T-helper 2 cell treated with Interferon-gamma antibody and Interleukin-4, amounts not matched to agents 5 μg/mL and 100 μg/mL, for 36 hours (primary cell): ENCODE data around the gene SELENOM.
"Not testable (repeated sequence)": the region's sequence is repeated elsewhere in the genome, so short reads cannot be mapped to it uniquely, and the experiment has no call there.

Source experiments
- DNase-seq: peaks from one replicate; pipeline ENCODE4 v3.0.0; 2021; ENCODE audit warnings: low spot score
- H3K27ac Mint-ChIP-seq: one replicate; pipeline ENCODE4 v1.8.0; 2021; ENCODE audit warnings: mild to moderate bottlenecking, mixed read lengths
- H3K27me3 Mint-ChIP-seq: one replicate; pipeline ENCODE4 v1.8.0; 2021; ENCODE audit warnings: low read depth, mixed read lengths
- H3K36me3 Mint-ChIP-seq: one replicate; pipeline ENCODE4 v1.8.0; 2021; ENCODE audit warnings: low read depth, mixed read lengths
- H3K4me1 Mint-ChIP-seq: one replicate; pipeline ENCODE4 v1.8.0; 2021; ENCODE audit warnings: low read depth, mixed read lengths
- H3K4me3 Mint-ChIP-seq: one replicate; pipeline ENCODE4 v1.8.0; 2022; ENCODE audit warnings: mild to moderate bottlenecking, moderate library complexity, mixed read lengths
- H3K9me3 Mint-ChIP-seq: one replicate; pipeline ENCODE4 v1.8.0; 2021; ENCODE audit warnings: mixed read lengths

The SELENOM gene

DNA sequence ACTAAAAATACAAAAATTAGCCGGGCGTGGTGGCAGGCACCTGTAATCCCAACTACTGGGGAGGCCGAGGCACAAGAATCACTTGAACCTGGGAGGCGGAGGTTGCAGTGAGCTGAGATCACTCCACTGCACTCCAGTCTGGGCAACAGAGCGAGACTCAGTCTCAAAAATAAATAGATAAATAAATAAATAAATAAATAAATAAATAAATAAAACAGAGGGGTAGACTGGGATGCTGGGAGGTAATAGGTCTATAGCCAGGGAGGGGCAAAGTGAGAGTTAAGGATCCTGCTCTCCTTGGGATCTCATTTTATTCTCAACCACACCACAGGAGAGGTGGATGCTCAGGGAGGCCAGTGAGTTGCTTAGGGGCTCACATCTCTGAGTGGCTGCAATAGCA is 9.8 kb downstream of the SELENOM start:
- DNase-seq = not testable (repeated sequence)

DNA sequence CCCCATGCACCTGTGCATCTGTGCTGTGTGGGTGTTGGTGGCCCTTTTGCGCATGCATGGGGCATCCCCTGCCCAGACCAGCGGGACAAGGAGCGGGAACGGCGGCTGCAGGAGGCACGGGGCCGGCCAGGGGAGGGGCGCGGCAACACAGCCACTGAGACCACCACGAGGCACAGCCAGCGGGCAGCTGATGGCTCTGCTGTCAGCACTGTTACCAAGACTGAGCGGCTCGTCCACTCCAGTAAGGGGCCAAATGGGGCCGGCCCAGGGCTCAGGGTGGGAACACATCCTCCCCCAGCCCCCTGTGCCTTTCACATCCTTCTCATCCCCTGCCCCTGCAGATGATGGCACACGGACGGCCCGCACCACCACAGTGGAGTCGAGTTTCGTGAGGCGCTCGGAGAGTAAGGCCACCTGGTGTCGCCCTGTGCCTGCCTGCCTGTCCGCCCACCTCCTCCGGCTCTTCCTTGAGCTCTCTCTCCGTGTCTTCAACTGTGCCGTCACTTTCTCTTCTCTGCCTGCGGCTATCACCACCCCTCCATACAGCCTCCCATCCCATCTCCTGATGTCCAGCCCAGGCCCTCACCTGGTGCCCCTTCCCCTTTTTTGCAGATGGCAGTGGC is 10.6 kb downstream of the SELENOM start:
- no peaks in the 10 kb centered on the region for H3K4me1 Mint-ChIP-seq
- no peak for DNase-seq
- no peak overlapping the region for H3K4me3 Mint-ChIP-seq
- H3K27me3 Mint-ChIP-seq = no peaks in the 10 kb centered on the region
- no peak overlapping the region for H3K27ac Mint-ChIP-seq
- H3K36me3 Mint-ChIP-seq = peaks cover 15% of the 10 kb centered on the region
- H3K9me3 Mint-ChIP-seq = no peaks in the 10 kb centered on the region

More for the DNA sequence above, 9.8 kb downstream of the SELENOM start:
- H3K27me3 Mint-ChIP-seq, H3K9me3 Mint-ChIP-seq, H3K4me3 Mint-ChIP-seq, H3K4me1 Mint-ChIP-seq, H3K27ac Mint-ChIP-seq: not testable (repeated sequence)
- peaks cover 12% of the 10 kb centered on the region for H3K36me3 Mint-ChIP-seq

DNA sequence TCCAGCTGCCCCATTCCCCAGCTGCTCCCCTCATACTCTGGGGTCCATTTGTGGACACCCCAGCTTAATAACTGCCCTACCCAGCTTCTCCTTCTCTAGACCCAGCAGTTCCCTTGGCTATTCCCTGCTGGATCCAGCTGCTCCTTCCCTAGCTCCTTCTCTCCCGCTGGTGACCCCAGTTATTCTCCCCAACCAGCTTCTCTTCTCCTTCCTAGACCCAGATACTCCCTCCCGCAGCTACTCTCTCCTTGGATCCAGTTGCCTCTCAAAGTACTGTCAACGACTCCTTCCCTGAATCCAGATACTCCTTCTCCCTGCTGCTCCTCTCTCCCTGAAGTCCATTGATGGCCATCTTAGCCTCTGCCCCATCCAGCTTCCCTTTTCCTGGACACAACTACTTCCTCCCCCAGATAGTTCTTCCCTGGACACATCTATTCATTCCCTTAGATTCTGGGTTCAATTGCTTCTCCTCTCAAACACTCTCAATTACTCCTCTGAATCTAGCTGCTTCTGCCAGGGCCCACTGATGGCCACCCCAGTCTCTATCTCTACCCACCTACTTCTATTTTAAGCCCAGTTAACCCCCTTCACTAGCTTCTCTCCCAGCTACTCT is 11.6 kb downstream of the SELENOM start:
- Mint-ChIP-seq H3K27ac (no peak overlapping the region), H3K9me3 (no peaks in the 10 kb centered on the region), H3K4me3 (no peak overlapping the region), H3K27me3 (no peaks in the 10 kb centered on the region), H3K4me1 (no peaks in the 10 kb centered on the region), H3K36me3 (peaks cover 15% of the 10 kb centered on the region)
- no peak for DNase-seq

DNA sequence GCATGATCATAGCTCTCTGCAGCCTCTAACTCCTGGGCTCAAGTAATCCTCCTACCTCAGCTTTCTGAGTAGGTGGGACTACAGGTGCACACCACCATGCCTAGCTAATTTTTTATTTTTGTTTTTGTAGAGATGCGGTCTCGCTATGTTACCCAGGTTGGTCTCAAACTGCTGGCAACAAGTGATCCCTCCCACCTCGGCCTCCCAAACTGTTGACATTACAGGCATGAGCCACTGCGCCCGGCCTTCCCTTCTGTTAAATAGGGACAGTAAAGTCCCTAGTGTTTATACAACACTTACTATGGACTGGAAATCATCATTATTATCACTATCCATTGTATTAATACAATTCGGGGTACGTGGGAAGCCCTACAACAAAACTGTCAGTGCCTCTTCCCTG is 12.6 kb downstream of the SELENOM start:
- no peaks in the 10 kb centered on the region for H3K4me1 Mint-ChIP-seq
- H3K4me3 Mint-ChIP-seq = no peak overlapping the region
- no peaks in the 10 kb centered on the region for H3K9me3 Mint-ChIP-seq
- peaks cover 15% of the 10 kb centered on the region for H3K36me3 Mint-ChIP-seq
- no peak overlapping the region for H3K27ac Mint-ChIP-seq
- H3K27me3 Mint-ChIP-seq = no peaks in the 10 kb centered on the region
- DNase-seq = no peak

DNA sequence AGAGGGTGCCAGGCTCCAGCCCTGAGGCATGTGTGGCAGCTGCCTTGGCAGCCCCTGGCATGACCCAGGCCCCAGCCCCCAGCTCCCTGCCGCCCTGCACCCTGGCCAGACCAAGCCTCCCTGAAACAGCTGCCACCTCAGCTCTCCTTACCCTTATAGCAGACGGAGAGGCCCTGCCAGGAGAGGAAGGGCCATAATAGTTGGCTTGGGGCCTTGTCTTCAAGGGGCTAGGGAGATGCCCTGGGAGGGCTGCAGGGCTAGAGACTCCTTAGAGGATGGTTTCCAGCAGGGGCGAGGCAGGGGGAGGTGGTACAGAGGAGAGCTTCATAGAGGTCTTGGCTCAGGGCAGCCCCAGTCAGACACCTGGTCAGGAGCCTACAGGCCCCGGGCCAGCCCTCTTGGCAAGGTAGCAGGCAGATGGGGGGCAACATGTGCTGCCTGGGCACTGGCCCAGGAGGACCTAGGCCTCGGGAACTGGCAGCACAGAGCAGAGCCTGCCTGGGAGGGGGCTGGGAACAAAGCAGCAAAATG is 13.3 kb downstream of the SELENOM start:
- no peak for DNase-seq
- Mint-ChIP-seq H3K9me3 (no peaks in the 10 kb centered on the region), H3K4me3 (no peak overlapping the region), H3K36me3 (peaks cover 15% of the 10 kb centered on the region), H3K4me1 (no peaks in the 10 kb centered on the region), H3K27me3 (no peaks in the 10 kb centered on the region), H3K27ac (no peak overlapping the region)

DNA sequence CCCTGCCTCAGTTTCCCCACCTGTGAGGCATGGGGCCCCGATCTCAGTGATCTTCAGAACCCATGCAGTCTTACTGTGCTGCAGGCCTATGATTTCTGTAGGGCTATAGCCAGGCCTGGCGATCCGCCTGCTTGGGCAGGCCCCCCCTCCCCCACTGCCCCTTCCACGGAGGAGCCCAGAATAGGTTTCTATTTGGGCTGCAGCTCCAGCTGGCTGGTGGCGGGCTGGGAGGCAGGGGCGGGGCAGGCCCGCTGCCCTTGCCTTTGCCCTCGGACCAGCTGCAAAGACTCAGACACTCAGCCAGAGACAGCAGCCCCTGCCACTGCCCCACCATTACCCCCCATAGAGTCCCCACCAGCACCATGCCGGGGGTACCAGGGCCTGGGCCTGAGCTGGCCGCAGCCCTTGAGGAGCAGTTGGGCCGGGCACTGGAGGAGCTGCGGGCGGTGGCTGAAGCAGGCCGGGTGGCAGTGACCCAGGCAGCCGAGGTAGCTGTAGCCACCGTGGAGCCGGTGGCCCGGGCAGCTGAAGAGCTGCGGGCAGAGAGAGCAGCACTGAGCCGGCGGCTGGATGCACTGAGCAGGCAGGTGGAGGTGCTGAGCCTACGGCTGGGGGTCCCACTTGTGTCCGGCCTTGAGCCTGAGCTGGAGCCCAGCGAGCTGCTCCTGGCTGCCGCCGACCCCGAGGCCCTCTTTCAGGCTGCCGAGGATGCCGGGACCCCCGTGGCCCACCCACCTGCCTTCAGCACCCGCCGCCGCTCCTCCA is 14.1 kb downstream of the SELENOM start:
- Mint-ChIP-seq H3K4me1 (no peaks in the 10 kb centered on the region), H3K27ac (no peak overlapping the region)
- DNase-seq = no peak

DNA sequence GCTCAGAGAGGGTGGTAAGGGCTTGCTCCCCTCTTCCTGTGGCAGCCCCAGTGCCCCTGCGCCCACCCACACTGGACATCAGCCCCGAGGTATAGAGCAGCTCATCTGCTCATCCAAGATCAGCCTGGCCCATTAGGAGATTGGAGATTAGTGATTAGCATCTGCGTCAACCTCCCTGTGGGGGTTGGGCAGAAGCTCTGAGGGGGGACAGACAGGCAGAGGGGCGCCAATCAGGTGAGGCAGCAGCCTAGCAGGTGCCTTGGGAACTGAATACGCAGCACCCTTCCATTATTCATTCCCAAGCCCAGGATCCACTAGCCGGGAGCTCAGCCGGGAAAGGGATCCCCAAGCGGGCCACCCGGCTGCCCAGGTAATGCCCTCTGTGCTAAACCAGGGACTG is 15.2 kb downstream of the SELENOM start:
- no peaks in the 10 kb centered on the region for H3K27me3 Mint-ChIP-seq

More for the DNA sequence above, 14.1 kb downstream of the SELENOM start:
- H3K9me3 Mint-ChIP-seq = no peaks in the 10 kb centered on the region
- no peaks in the 10 kb centered on the region for H3K27me3 Mint-ChIP-seq
- peaks cover 12% of the 10 kb centered on the region for H3K36me3 Mint-ChIP-seq
- no peak overlapping the region for H3K4me3 Mint-ChIP-seq

DNA sequence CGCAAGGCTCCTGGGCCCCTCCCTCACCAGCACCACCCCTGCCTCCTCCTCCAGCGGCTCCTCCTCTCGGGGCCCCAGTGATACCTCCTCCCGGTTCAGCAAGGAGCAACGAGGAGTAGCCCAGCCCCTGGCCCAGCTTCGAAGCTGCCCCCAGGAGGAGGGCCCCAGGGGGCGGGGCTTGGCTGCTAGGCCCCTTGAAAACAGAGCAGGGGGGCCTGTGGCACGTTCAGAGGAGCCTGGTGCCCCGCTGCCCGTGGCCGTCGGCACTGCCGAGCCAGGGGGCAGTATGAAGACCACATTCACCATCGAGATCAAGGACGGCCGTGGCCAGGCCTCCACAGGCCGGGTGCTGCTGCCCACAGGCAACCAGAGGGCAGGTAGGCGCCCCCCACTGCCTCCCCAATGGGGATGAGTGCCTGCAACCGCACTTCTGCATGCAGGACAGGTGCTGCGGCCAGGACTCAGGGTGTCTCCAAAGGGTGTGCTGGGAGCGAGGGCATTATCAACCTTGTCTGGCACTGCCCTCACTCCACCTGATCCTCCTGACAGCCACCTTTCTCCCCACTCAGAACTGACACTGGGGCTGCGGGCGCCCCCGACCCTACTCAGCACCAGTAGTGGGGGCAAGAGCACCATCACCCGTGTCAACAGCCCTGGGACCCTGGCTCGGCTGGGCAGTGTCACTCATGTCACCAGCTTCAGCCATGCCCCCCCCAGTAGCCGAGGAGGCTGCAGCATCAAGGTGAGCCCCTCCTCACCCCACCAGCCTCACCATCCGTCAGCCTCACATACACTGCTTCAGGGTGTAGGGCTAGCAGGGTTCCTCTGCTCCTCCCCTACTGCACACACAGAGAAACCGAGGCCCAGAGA is 16.0 kb downstream of the SELENOM start:
- DNase-seq = no peak
- Mint-ChIP-seq H3K4me1 (no peaks in the 10 kb centered on the region), H3K4me3 (no peak overlapping the region)

More for the DNA sequence above, 15.2 kb downstream of the SELENOM start:
- Mint-ChIP-seq H3K36me3 (peaks cover 11% of the 10 kb centered on the region), H3K27ac (no peak overlapping the region), H3K4me3 (no peak overlapping the region), H3K9me3 (no peaks in the 10 kb centered on the region), H3K4me1 (no peaks in the 10 kb centered on the region)
- DNase-seq = no peak

DNA sequence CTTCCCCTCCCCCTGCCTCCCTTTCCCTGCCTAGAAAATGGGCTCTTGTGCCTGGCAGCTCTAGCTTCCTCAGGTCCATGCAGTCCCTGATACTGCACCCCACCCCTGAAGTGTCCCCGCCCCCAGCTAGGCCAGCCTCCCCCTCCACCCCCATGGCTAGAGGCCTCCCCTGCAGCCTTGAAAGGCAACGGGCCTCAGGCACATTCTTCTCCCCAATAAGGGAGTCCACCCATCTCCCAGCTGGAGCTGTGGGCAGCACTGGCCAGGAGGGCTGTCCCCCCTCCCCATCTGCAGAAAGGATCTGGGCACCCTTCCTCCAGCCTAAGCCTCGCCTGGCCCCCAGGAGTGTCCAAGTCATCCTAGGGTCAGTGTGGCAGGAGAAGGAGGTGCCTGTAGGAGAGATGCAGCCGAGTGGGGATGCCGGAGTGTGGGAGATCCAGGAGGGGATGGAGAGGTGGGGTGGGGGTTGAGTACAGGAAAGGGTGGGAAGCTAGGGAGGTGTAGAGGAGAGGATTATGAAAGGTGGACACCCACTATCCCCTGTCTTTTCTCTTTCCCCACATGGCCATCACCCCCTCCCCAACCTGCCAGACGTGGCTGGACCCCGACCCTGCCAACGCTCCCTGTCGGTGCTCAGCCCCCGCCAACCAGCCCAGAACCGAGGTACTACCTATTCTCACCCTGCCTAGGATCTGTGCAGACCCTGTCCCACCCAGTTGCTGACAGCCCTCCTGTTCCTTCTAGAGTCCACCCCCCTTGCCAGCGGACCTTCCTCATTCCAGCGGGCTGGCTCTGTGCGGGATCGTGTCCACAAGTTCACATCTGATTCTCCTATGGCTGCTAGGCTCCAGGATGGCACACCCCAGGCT is 16.9 kb downstream of the SELENOM start:
- Mint-ChIP-seq H3K27me3 (no peaks in the 10 kb centered on the region), H3K9me3 (no peaks in the 10 kb centered on the region), H3K27ac (no peak overlapping the region), H3K4me3 (no peak overlapping the region), H3K36me3 (peaks cover 2% of the 10 kb centered on the region), H3K4me1 (no peaks in the 10 kb centered on the region)
- no peak for DNase-seq

More for the DNA sequence above, 16.0 kb downstream of the SELENOM start:
- Mint-ChIP-seq H3K36me3 (peaks cover 9% of the 10 kb centered on the region), H3K27ac (no peak overlapping the region), H3K27me3 (no peaks in the 10 kb centered on the region), H3K9me3 (no peaks in the 10 kb centered on the region)

DNA sequence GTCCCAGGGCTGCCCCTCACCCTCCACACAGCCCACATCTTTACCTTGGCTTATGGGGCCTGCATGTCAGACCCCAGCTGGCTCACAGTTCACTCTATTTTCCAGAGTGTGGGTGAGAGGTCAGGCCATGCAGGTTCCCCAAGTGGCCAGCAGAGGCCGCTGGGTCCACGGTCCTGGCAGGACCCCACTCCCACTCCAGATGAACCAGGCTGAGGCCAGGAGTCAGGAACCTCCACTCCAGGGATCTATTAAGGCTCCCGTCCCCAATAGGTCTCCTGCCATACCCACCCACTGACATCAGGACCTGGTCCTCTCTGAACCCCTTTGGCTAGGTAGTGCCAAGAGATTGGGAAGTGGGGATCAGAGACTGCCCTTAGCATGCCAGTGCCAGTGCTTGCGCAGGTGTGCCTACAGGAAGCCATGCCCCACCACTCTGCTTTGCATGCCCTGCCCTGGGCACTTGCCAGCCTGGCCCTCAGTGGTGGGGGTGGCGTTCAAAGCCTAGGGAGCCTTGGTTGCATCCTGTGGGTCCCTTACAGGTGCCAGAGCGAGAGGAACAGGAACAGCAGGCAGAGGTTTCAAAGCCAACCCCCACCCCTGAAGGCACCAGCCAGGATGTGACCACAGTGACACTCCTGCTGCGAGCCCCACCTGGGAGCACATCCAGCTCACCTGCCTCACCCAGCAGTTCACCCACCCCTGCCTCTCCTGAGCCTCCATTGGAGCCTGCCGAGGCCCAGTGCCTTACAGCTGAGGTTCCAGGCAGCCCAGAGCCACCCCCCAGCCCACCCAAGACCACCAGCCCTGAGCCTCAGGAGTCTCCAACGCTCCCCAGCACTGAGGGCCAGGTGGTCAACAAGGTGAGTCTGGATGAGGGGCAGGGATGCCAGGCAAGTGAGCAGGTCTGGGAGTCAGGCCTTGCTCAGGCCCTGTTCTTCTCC is 17.9 kb downstream of the SELENOM start:
- H3K36me3 Mint-ChIP-seq = peaks cover 2% of the 10 kb centered on the region
- H3K27me3 Mint-ChIP-seq = no peaks in the 10 kb centered on the region
- H3K4me1 Mint-ChIP-seq = peaks cover under 1% of the 10 kb centered on the region
- no peak overlapping the region for H3K4me3 Mint-ChIP-seq
- no peak for DNase-seq
- H3K27ac Mint-ChIP-seq = no peak overlapping the region
- H3K9me3 Mint-ChIP-seq = no peaks in the 10 kb centered on the region

DNA sequence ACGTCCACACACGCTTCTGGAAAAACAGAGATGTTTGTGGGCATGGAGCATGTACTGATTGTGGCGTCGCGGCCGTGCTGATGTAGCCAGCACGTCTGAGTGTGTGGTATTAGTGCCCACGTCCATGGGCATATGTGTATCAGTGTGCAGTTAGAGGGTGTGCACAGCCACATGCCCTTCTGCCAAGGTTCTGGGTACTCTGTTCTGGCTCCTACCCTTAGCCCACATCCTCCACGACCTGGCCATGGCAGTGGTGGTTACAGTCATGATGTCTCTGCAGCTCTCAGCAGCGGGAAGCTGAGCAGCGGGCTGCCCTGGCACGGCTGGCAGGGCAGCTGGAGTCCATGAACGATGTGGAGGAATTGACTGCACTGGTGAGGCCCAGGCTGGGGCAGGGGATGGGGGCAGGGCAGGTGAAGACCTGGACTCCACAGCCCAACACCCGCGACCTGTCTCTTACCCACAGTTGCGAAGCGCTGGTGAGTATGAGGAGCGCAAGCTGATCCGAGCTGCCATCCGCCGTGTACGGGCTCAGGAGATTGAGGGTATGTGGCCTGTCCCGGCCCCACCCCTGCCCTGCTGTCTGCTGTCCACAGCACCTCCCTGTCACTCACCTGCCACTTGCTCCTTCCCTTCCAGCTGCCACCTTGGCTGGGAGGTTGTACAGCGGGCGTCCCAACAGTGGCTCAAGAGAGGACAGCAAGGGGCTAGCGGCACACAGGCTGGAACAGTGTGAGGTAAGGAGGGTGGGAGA is 19.0 kb downstream of the SELENOM start:
- Mint-ChIP-seq H3K9me3 (no peaks in the 10 kb centered on the region), H3K27ac (no peak overlapping the region), H3K4me3 (no peak overlapping the region), H3K27me3 (no peaks in the 10 kb centered on the region), H3K36me3 (peaks cover 5% of the 10 kb centered on the region), H3K4me1 (peaks cover 10% of the 10 kb centered on the region)
- DNase-seq = no peak
